ENCODE results near the gene PIEZO1. TPM values are rescaled to one million over a fixed set of nuclear protein-coding genes. Genes with fewer than 3 reads are reported as not detected.
A peak's percentile ranks its signal among the peaks of the same experiment; 100 is the strongest.

The PIEZO1 gene
- total RNA-seq, 1 donor from 2014 or later, result 208 TPM

DNA sequence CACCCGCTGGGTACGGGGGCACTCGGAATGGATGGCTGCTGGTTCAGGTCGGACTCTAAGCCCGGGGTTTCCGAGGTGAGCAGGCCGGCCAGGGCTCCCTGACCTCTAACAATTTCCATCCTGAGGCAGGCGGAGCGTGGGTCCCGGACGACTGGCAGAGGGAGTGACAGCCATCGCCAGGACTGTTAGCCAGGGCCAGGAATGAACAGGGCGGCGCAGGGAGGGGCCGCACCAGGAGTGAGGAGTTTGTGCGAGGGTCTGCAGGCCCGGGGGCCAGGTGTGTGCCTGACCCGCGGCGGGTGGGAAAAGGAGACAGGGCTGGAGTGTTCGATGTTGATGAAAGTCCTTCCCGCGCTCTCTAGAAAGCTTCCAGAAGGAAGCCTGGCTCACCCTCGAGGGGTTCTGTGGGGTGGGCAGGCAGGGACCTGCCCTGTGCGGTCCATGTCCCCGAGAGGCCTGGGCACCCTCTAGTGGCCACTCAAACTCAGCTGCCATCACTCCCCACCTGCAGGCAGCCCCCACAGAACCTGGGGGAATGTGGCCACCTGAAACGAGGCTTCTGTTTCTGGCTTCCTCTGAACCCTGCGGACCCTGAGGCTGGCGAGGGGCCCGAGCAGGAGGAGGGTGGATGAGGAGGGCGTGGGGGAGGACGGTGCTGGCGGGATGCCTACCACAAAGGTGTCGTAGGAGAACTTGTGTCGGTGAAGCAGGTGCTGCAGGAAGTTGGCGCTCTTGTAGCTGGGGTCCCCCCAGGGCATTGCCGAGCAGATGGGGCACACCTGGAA is 87.0 kb downstream of the PIEZO1 start:
- Mint-ChIP-seq H3K4me3 (ENCODE audit: unreplicated experiment) (no peak overlapping the region), H3K27ac (ENCODE audit: unreplicated experiment) (peak overlapping the region; percentile 59), H3K4me1 (ENCODE audit: low read depth) (peaks cover 10% of the 10 kb centered on the region), H3K27me3 (ENCODE audit: low read depth) (no peaks in the 10 kb centered on the region), H3K36me3 (ENCODE audit: low read depth) (peaks cover 6% of the 10 kb centered on the region), H3K9me3 (ENCODE audit: low read depth) (no peaks in the 10 kb centered on the region)
- DNase-seq (ENCODE audit: low spot score), result no peak
- TF ChIP-seq, protein P1, sequence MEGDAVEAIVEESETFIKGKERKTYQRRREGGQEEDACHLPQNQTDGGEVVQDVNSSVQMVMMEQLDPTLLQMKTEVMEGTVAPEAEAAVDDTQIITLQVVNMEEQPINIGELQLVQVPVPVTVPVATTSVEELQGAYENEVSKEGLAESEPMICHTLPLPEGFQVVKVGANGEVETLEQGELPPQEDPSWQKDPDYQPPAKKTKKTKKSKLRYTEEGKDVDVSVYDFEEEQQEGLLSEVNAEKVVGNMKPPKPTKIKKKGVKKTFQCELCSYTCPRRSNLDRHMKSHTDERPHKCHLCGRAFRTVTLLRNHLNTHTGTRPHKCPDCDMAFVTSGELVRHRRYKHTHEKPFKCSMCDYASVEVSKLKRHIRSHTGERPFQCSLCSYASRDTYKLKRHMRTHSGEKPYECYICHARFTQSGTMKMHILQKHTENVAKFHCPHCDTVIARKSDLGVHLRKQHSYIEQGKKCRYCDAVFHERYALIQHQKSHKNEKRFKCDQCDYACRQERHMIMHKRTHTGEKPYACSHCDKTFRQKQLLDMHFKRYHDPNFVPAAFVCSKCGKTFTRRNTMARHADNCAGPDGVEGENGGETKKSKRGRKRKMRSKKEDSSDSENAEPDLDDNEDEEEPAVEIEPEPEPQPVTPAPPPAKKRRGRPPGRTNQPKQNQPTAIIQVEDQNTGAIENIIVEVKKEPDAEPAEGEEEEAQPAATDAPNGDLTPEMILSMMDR (IDR thresholded peaks at IDR 0.05), result peak; percentile 56

DNA sequence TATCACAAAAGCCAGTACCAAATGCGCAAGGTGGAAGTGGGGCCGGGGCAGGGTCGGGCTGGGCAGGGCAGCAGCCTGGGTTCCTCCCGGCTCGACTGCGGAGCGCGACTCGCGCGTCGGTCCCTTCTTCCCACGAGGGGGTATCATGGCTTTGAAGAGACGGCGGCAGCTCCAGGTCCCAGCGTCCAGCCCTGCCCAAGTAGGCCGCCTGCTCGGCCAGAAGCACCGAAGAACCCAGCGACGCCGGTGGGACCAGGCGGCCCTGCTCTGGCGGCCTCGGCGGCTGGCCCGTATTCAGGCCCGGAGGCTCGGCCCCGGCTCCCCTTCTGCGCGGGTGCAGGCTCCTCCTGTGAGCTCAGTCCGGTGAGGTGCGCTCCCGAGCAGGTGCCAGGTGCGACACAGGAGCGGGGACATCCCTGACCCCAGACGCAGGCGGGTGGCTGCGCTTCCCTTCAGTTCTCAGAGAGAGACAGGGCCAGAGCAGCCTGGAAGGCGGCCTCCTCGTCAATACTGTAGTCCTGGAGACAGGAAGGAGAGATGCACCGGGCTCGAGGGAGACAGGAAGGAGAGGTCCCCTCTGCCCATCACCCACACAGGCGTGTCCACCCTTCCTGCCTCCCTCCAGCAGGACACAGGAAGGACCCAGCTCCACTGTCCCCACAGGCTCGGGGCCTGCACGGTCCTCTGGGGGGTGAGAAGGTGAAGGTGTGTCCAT is 87.7 kb downstream of the PIEZO1 start:
- Mint-ChIP-seq H3K9me3 (ENCODE audit: low read depth) (no peaks in the 10 kb centered on the region), H3K4me3 (ENCODE audit: unreplicated experiment) (no peak overlapping the region), H3K27me3 (ENCODE audit: low read depth) (no peaks in the 10 kb centered on the region), H3K4me1 (ENCODE audit: low read depth) (peaks cover 6% of the 10 kb centered on the region), H3K36me3 (ENCODE audit: low read depth) (peaks cover 6% of the 10 kb centered on the region), H3K27ac (ENCODE audit: unreplicated experiment) (no peak overlapping the region)
- TF ChIP-seq, protein P1 (IDR thresholded peaks at IDR 0.05), result no peak
- DNase-seq (ENCODE audit: low spot score), result no peak

DNA sequence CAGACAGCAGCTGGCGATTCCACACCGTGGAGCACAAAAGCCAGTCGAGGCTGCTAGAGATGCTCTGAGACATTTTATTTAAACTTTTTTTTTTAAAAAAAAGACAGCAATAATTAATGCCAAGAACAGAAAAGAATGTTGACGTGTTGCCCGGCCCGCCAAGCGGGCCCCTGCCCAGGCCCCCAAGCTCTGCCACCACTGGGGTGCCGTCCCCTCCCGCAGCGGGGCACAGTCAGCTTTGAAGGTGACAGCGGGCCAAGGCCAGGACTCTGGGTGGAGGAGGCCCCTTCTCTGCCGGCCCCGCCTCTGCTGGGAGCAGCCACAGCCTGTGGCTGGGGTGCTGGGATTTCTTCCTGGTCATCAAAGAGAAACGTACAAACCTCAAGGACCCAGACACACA is 88.6 kb downstream of the PIEZO1 start:
- Mint-ChIP-seq H3K27ac (ENCODE audit: unreplicated experiment) (no peak overlapping the region), H3K27me3 (ENCODE audit: low read depth) (no peaks in the 10 kb centered on the region), H3K9me3 (ENCODE audit: low read depth) (no peaks in the 10 kb centered on the region), H3K4me3 (ENCODE audit: unreplicated experiment) (no peak overlapping the region), H3K36me3 (ENCODE audit: low read depth) (peaks cover 6% of the 10 kb centered on the region), H3K4me1 (ENCODE audit: low read depth) (peaks cover 6% of the 10 kb centered on the region)
- no peak for DNase-seq (ENCODE audit: low spot score)
- TF ChIP-seq, protein P1 (IDR thresholded peaks at IDR 0.05), result no peak

DNA sequence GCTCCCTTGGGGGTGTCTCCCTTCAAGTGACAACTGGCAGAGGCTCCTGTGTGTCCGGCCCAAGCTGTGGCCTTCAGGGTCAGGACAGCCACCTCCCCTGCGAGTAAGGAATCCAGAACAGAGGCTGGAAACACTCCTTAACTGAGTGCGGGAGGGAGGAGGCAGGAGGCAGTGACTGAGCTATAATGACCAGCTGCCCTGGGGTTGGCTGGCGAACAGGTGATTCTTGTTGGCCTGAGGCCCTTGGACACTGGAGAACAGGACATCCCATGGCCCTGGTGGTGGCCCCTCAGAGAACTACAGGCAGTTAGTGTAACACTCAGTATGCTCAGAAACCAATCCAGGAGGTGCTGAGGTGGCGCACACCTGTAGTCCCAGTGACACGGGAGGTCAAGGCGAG is 89.3 kb downstream of the PIEZO1 start:
- DNase-seq (ENCODE audit: low spot score), result no peak
- no peak overlapping the region for H3K27ac Mint-ChIP-seq (ENCODE audit: unreplicated experiment)
- H3K36me3 Mint-ChIP-seq (ENCODE audit: low read depth), result peaks cover 6% of the 10 kb centered on the region
- H3K27me3 Mint-ChIP-seq (ENCODE audit: low read depth), result peaks cover 2% of the 10 kb centered on the region
- TF ChIP-seq, protein P1 (IDR thresholded peaks at IDR 0.05), result no peak
- no peaks in the 10 kb centered on the region for H3K9me3 Mint-ChIP-seq (ENCODE audit: low read depth)
- no peak overlapping the region for H3K4me3 Mint-ChIP-seq (ENCODE audit: unreplicated experiment)
- H3K4me1 Mint-ChIP-seq (ENCODE audit: low read depth), result peaks cover under 1% of the 10 kb centered on the region

DNA sequence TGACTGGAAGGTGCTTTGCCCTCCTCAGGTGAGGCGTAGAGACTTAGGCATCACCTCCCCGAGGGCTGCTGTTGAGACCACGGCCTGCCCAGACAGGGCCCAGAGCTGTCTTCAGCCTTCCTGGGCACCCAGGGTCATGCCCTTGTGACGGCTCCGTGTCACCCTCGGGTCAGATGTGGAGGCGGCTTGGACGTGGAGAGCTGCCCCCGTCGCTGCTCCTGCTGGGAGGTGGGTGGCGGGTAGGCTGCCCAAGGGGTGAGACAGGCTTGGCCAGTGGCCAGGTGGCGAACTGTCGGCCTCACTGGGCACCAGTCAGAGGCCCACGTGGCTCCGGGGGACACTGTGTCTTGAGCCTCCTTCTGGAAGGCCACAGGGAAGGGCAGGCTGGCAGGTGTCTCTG is 89.8 kb downstream of the PIEZO1 start:
- H3K9me3 Mint-ChIP-seq (ENCODE audit: low read depth), result no peaks in the 10 kb centered on the region
- H3K27me3 Mint-ChIP-seq (ENCODE audit: low read depth), result peaks cover 6% of the 10 kb centered on the region
- H3K27ac Mint-ChIP-seq (ENCODE audit: unreplicated experiment), result no peak overlapping the region
- no peaks in the 10 kb centered on the region for H3K4me1 Mint-ChIP-seq (ENCODE audit: low read depth)
- no peak for DNase-seq (ENCODE audit: low spot score)
- peaks cover 6% of the 10 kb centered on the region for H3K36me3 Mint-ChIP-seq (ENCODE audit: low read depth)
- no peak overlapping the region for H3K4me3 Mint-ChIP-seq (ENCODE audit: unreplicated experiment)
- TF ChIP-seq, protein P1 (IDR thresholded peaks at IDR 0.05), result no peak

Data from chondrocyte (in vitro differentiated cells).